B cell (primary cell): ENCODE data around the gene TM9SF4. TPM values are rescaled to one million over a fixed set of nuclear protein-coding genes. Genes with fewer than 3 reads are reported as not detected.

ENCODE experiments used
- ATAC-seq: fragments of 200-7000 bp; cut with Tn5 transposase; one replicate; pipeline ENCODE4 v1.10.0; 2021; ENCODE audit warnings: low read depth, mild to moderate bottlenecking, moderate number of reproducible peaks, moderate library complexity
- CTCF ChIA-PET: fragments of 350-600 bp; sonication (Branson Sonifier 250); formaldehyde crosslinking; loops from one replicate; lab custom pipeline; 2021; ENCODE audit warnings: antibody characterized with exemption, inconsistent platforms; lab: Charles Lee
- POLR2A ChIA-PET: fragments of 350-600 bp; sonication (Branson Sonifier 250); formaldehyde crosslinking; loops from one replicate; lab custom pipeline; 2021; ENCODE audit warnings: antibody characterized with exemption; lab: Charles Lee
- DNase-seq: peaks from one replicate; pipeline ENCODE4 v3.0.0; 2013
- H2AFZ ChIP-seq: 2 replicates; pipeline ENCODE4 v1.6.1; 2012; ENCODE audit warnings: mild to moderate bottlenecking, low read depth, low read length; ENCODE audit not compliant: insufficient read depth, poor library complexity, severe bottlenecking
- H3K27ac ChIP-seq, 2 donors: 1 replicate in 1 of 2; 2 replicates in 1 of 2; pipeline ENCODE4 v1.5.1; 2012 to 2013; ENCODE audit warnings: low read length in 2 of 2, mild to moderate bottlenecking in 2 of 2, moderate library complexity in 1 of 2
- H3K27me3 ChIP-seq, 4 experiments: fragments of 200-600 bp in 1 of 4; sonication (generic) in 1 of 4; replicated peaks in 1 of 4; 1 replicate in 2 of 4; 2 replicates in 2 of 4; pipeline versions ENCODE4 v1.6.1 to v1.7.0; 2013 to 2016; ENCODE audit warnings: low read length in 3 of 4, mild to moderate bottlenecking in 2 of 4, mixed read lengths in 1 of 4, moderate library complexity in 1 of 4; ENCODE audit not compliant: insufficient read depth in 4 of 4, control insufficient read depth in 3 of 4; ENCODE audit errors: control extremely low read depth in 1 of 4
- H3K36me3 ChIP-seq, 2 experiments: replicated peaks in 1 of 2; 1 replicate in 1 of 2; 2 replicates in 1 of 2; pipeline versions ENCODE4 v1.6.1 to v1.7.1; 2013; ENCODE audit warnings: low read length in 1 of 2; ENCODE audit not compliant: insufficient read depth in 2 of 2, control insufficient read depth in 1 of 2; ENCODE audit errors: control extremely low read depth in 1 of 2, extremely low read depth in 1 of 2
- H3K4me1 ChIP-seq, 2 donors: fragments of 200-600 bp in 1 of 2; sonication (generic) in 1 of 2; 1 replicate in 1 of 2; 2 replicates in 1 of 2; pipeline versions ENCODE4 v1.5.1 to v1.6.1; 2013 to 2017; ENCODE audit warnings: low read length in 2 of 2; ENCODE audit not compliant: control insufficient read depth in 2 of 2, insufficient read depth in 2 of 2
- H3K4me2 ChIP-seq: replicated peaks from 2 replicates; pipeline ENCODE3; 2012; ENCODE audit warnings: mild to moderate bottlenecking, low read depth, low read length; ENCODE audit not compliant: poor library complexity, severe bottlenecking
- H3K4me3 ChIP-seq, 5 experiments: fragments of 200-600 bp in 1 of 5; sonication (generic) in 1 of 5; 1 replicate in 3 of 5; 2 replicates in 2 of 5; pipeline versions ENCODE4 v1.5.1 to v1.7.0; 2011 to 2016; ENCODE audit warnings: low read length in 4 of 5, mild to moderate bottlenecking in 4 of 5, low read depth in 2 of 5, control low read depth in 1 of 5, moderate library complexity in 1 of 5; ENCODE audit not compliant: insufficient read depth in 1 of 5; ENCODE audit errors: control extremely low read depth in 1 of 5, extremely low read depth in 1 of 5
- H3K79me2 ChIP-seq: fragments of 200-600 bp; sonication (generic); one replicate; pipeline ENCODE4 v1.6.0; 2016; ENCODE audit warnings: low read length; ENCODE audit not compliant: control insufficient read depth, insufficient read depth
- H3K9ac ChIP-seq: fragments of 200-600 bp; sonication (generic); 2 replicates; pipeline ENCODE4 v1.6.1; 2017; ENCODE audit warnings: mild to moderate bottlenecking, low read length, moderate library complexity
- H3K9me3 ChIP-seq, 3 donors: one replicate each; pipeline versions ENCODE4 v1.6.1 to v1.7.1; 2013; ENCODE audit warnings: low read length in 2 of 3; ENCODE audit not compliant: control insufficient read depth in 2 of 3, insufficient read depth in 1 of 3; ENCODE audit errors: control extremely low read depth in 1 of 3
- H4K20me1 ChIP-seq: 2 replicates; pipeline ENCODE4 v1.6.0; 2012; ENCODE audit warnings: mild to moderate bottlenecking, low read length; ENCODE audit not compliant: insufficient read depth, control insufficient read depth, poor library complexity, severe bottlenecking
- H3K27ac Mint-ChIP-seq: one replicate; pipeline ENCODE4 v1.8.0; 2021; ENCODE audit warnings: mixed read lengths
- H3K27me3 Mint-ChIP-seq: one replicate; pipeline ENCODE4 v1.8.0; 2021; ENCODE audit warnings: mixed read lengths
- H3K4me1 Mint-ChIP-seq: one replicate; pipeline ENCODE4 v1.8.0; 2021; ENCODE audit warnings: mixed read lengths
- H3K4me3 Mint-ChIP-seq: one replicate; pipeline ENCODE4 v1.8.0; 2021; ENCODE audit warnings: mixed read lengths
- H3K9me3 Mint-ChIP-seq: one replicate; pipeline ENCODE4 v1.8.0; 2022; ENCODE audit warnings: mixed read lengths; ENCODE audit not compliant: insufficient read depth
- EZH2 ChIP-seq: IDR thresholded peaks from 2 replicates; pipeline ENCODE4 v1.6.1; 2012; ENCODE audit warnings: borderline replicate concordance, low read depth, mild to moderate bottlenecking, moderate library complexity, low read length; ENCODE audit not compliant: insufficient read depth, poor library complexity, severe bottlenecking
- WGBS: methylation state at CpG from one replicate; pipeline ENCODE4 v1.1.5; 2013; ENCODE audit warnings: missing lambda C conversion rate; ENCODE audit not compliant: insufficient coverage; 5-methylcytosine and 5-hydroxymethylcytosine counted together
- intact Hi-C: fragments of 100-400 bp; cut with micrococcal nuclease; formaldehyde crosslinking; loops from one replicate; pipeline ENCODE4 v1.10.0; 2022
- polyA plus RNA-seq: library from polyadenylated mRNA; depleted of rRNA; stranded (reverse); fragments of >200 nt; gene quantifications from 2 replicates; pipeline ENCODE4 v1.2.3, GENCODE V29; 2012
- total RNA-seq, 2 donors: library from RNA; stranded (reverse); fragments of 120-200 nt in 1 of 2; gene quantifications; 1 replicate in 1 of 2; 2 replicates in 1 of 2; pipeline versions ENCODE4 v1.2.3 to v1.2.4, GENCODE V29; 2013 to 2022
- TF ChIP-seq, protein P1 (sequence below): fragments of 200-600 bp; IDR thresholded peaks from one replicate; pipeline ENCODE4 v1.8.0; 2022; ENCODE audit warnings: antibody characterized with exemption, mild to moderate bottlenecking

The TM9SF4 gene
- total and polyA plus RNA-seq, 2 donors (not counting 1 experiment from before 2014, with no cell fraction given), result 23.5 to 53.8 TPM

DNA sequence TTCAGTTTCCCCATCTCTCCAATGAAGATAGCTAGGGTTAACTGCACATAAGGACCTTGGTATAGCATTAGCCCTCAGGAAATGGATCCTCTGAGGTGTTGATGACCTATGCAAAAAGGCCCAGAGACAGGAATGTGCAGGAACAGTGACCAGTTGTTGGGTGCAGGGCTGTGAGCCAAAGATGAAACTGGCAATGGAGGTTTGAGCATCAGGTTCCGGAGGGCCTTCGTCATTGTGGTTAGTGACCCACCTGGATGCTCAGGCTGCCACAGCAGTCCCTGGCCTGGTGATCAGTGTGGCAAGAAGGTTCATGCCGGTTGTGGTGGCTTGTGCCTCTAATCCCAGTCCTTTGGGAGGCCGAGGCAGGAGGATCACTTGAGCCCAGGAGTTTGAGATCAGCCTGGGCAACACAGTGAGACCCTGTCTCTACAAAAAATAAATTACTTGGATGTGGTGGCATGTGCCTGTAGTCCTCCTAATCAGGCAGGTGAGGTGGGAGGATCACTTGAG lies 43.7 kb downstream of the TM9SF4 start:
- whole genome bisulfite sequencing, result 100% methylated on average over 3 of the region's 4 CpGs
- Mint-ChIP-seq H3K4me1 (peaks cover 2% of the 10 kb centered on the region), H3K4me3 (no peak overlapping the region), H3K27ac (no peak overlapping the region), H3K27me3 (no peaks in the 10 kb centered on the region), H3K9me3 (no peaks in the 10 kb centered on the region)
- Histone ChIP-seq H3K9me3 (no peaks in the 10 kb centered on the region), H3K79me2 (no peaks in the 10 kb centered on the region), H3K27ac (no peak overlapping the region), H3K27me3 (no peaks in the 10 kb centered on the region), H3K9ac (no peak overlapping the region), H3K36me3 (peaks cover 6 to 58% of the 10 kb centered on the region in 2 experiments), H2AFZ (no peak overlapping the region), H3K4me3 (no peak overlapping the region), H3K4me2 (no peak overlapping the region), H4K20me1 (no peaks in the 10 kb centered on the region), H3K4me1 (no peaks in the 10 kb centered on the region)
- intact Hi-C loops, result no loop called here
- no peak for DNase-seq
- no peak for TF ChIP-seq EZH2
- TF ChIP-seq, protein P1, sequence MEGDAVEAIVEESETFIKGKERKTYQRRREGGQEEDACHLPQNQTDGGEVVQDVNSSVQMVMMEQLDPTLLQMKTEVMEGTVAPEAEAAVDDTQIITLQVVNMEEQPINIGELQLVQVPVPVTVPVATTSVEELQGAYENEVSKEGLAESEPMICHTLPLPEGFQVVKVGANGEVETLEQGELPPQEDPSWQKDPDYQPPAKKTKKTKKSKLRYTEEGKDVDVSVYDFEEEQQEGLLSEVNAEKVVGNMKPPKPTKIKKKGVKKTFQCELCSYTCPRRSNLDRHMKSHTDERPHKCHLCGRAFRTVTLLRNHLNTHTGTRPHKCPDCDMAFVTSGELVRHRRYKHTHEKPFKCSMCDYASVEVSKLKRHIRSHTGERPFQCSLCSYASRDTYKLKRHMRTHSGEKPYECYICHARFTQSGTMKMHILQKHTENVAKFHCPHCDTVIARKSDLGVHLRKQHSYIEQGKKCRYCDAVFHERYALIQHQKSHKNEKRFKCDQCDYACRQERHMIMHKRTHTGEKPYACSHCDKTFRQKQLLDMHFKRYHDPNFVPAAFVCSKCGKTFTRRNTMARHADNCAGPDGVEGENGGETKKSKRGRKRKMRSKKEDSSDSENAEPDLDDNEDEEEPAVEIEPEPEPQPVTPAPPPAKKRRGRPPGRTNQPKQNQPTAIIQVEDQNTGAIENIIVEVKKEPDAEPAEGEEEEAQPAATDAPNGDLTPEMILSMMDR, result no peak
- ChIA-PET POLR2A (no interaction called here), CTCF (no interaction called here)
- ATAC-seq, result no peak

DNA sequence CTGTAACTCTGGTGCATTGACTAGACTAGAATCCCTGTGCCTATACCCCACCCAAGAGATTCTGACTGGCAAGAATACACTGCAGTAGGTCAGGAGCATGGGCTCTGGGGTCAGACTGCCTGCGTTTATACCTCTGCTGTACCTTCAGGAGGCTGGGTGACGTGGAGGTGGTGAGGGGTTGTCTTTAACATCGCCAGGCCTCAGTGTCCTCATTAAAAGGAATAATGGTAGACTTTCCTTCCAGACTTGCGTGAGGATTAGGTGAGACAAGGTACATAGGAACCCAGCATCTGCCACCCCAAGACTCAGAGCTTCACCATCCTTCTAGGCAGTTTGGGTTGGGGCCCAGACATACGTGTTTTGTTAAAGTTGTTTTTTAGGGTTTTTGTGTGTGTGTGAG lies 44.3 kb downstream of the TM9SF4 start:
- DNase-seq (no peak), ATAC-seq (no peak)
- WGBS, result 100% methylated on average over 3 of the region's 5 CpGs
- Histone ChIP-seq H3K9me3 (no peaks in the 10 kb centered on the region), H3K9ac (no peak overlapping the region), H3K4me1 (no peaks in the 10 kb centered on the region), H3K4me2 (no peak overlapping the region), H3K36me3 (peaks cover 6 to 61% of the 10 kb centered on the region in 2 experiments), H3K27me3 (no peaks in the 10 kb centered on the region), H3K4me3 (no peak overlapping the region), H3K27ac (no peak overlapping the region), H4K20me1 (no peaks in the 10 kb centered on the region), H2AFZ (no peak overlapping the region), H3K79me2 (no peaks in the 10 kb centered on the region)
- Mint-ChIP-seq H3K4me1 (peaks cover 2% of the 10 kb centered on the region), H3K27ac (no peak overlapping the region), H3K4me3 (no peak overlapping the region), H3K27me3 (no peaks in the 10 kb centered on the region), H3K9me3 (no peaks in the 10 kb centered on the region)
- ChIA-PET CTCF (no interaction called here), POLR2A (no interaction called here)
- TF ChIP-seq, protein P1, result no peak
- no peak for TF ChIP-seq EZH2
- intact Hi-C loops, result no loop called here
